Measurements from ENCODE around the gene SH3GL3. TPM values are rescaled to one million over a fixed set of nuclear protein-coding genes. Genes with fewer than 3 reads are reported as not detected.
A peak's percentile ranks its signal among the peaks of the same experiment; 100 is the strongest.

SH3GL3 gene, protein sequence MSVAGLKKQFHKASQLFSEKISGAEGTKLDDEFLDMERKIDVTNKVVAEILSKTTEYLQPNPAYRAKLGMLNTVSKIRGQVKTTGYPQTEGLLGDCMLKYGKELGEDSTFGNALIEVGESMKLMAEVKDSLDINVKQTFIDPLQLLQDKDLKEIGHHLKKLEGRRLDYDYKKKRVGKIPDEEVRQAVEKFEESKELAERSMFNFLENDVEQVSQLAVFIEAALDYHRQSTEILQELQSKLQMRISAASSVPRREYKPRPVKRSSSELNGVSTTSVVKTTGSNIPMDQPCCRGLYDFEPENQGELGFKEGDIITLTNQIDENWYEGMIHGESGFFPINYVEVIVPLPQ
- polyA plus RNA-seq (2013, experiment 1 of 2; ENCODE audit: insufficient read length), result 2.3 TPM
- polyA plus RNA-seq (2013, experiment 2 of 2; ENCODE audit: insufficient read length), result 2.9 TPM

- peak; percentile 80 for DNase-seq
These were observed at the start of gene SH3GL3 for GRCh38 chr15:83446904-83447709. TSS of gene SH3GL3 (plus strand) at chr15:83447341. CDS start at chr15:83447534, 193 bp downstream.

- peak; percentile 54 for DNase-seq
These were observed 48.5 kb upstream of the SH3GL3 start for GRCh38 chr15:83398626-83399025.

DNA sequence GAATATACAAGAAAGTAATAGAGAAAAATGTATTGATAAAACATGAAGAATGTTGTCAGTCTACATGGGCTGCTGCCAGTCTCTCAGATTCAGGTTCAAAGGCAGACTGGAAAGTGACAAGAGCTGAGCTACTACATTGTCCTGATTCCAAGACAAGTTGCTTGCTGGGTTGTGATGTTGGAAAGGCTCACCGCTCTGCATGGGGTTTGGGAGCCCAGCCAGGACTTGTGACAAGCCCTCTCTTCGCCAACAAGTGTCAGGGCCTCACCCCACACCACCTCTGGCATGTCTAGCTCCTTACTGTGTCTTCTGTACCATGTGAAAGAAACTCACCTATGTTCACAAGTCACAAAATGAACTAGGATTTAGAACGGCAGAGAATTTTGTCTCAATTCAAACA lies 43.0 kb upstream of the SH3GL3 start:
- no peak for DNase-seq

DNA sequence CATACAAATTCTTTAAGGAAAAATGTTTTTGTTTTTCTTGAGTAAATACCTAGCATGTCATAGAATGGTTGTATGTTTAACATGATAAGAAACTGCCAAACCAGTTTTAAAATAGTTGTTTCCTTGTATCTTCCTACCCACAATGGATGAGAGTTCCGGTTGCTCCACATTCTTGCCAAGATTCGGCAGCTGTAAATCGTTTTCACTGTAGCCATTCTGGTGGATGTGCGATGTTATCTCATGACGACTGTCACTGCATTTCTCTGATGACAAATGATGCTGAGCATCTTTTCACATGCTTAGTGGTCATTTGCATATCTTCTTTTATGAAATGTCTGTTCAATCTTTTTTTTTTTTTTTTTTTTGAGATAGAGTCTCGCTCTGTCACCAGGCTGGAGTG lies 36.6 kb upstream of the SH3GL3 start:
- no peak for DNase-seq

GRCh38 chr15:83413054-83413719 lies 34.0 kb upstream of the SH3GL3 start:
- DNase-seq, result no peak

DNA sequence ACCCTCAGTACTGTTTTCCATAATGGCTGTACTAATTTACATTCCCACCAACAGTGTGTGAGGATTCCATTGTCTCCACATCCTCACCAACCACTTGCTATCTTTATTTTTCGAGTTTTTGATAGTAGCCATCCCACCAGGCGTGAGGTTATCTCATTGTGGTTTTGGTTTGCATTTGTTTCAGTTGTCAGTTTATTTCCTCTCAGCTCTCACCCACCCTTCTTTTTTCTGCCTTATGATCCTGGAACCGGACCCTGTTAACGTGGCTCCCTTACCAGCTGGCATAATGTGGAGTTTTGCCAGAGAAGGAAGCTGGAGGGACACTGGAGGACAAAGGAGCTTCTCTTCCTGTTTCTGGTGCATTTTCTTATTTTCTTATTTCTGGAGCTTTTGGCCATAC lies 25.1 kb upstream of the SH3GL3 start:
- DNase-seq, result no peak

DNA sequence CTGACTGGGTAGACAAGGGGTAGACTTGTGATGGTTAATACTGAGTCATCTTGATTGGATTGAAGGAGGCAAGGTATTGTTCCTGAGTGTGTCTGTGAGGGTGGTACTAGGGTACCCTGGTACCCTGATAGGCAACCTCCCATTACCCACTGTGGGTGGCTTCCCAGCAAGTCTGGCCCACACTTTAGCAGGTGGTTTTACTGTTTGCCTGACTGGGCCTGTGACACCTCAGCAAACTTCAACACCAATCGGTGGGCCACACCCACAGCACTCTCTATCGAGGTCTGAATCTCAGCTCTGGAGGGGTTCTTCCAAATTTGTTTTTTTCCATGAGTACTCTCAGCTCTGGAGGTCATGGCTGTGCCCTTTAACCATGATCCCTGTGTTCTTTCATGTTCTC lies 24.6 kb upstream of the SH3GL3 start:
- no peak for DNase-seq

- DNase-seq, result no peak
These were observed 23.0 kb upstream of the SH3GL3 start for GRCh38 chr15:83424101-83424500.

GRCh38 chr15:83430441-83430840 lies 16.7 kb upstream of the SH3GL3 start:
- peak; percentile 65 for DNase-seq

DNA sequence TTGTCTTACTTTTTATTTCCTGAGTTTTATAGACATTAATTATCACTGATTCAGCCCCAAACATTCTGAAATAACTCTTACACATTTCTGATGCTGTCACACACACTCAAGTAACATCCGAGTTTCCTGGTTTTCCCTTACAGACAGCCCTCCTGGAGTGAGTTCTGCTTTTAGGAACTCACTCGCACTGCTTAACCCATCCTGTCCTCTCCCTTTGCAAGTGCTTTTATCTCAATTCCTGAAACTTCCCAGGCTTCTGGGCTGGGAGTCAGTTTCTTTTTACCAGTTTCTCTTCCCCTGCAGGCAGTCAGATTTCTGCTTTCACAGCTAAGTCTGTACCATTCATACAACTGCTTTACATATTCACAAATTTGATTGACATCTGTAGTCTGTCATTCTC lies 15.6 kb upstream of the SH3GL3 start:
- no peak for DNase-seq

GRCh38 chr15:83435202-83435601 lies 11.9 kb upstream of the SH3GL3 start:
- DNase-seq, result no peak

- DNase-seq, result no peak
These were observed 11.4 kb upstream of the SH3GL3 start for GRCh38 chr15:83435782-83436181.

DNA sequence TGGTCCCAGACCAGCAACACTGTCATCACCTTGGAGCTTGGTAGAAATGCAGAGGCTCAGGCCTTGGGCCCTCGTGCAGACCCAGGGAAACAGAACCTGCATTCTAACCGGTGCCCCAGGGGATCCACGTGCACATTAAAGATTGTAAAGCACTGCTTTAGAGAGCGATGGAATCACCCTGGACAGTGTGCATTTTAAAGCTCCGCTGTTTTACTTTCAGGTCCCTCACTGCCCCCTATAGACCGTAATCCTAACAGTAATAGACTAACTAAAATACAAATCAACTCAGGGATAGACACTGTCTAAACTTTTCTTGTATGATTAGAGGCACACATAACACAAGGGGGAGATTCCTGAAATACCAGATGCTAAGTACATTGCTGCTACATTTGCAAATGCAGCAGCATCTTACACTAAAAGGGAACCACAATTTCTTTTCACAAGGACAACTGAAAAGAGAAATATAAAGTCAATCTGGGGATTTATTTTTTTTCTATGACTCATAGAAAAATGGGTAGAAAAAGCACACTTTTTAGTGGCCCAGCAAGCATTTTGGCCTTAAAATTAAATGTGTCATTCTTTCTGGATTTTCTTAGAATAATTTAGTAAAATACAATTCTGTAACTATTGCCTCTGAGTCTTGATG lies 10.5 kb upstream of the SH3GL3 start:
- DNase-seq, result peak; percentile 74

- DNase-seq, result peak; percentile 62
These were observed 3.9 kb upstream of the SH3GL3 start for GRCh38 chr15:83443076-83443847.

DNA sequence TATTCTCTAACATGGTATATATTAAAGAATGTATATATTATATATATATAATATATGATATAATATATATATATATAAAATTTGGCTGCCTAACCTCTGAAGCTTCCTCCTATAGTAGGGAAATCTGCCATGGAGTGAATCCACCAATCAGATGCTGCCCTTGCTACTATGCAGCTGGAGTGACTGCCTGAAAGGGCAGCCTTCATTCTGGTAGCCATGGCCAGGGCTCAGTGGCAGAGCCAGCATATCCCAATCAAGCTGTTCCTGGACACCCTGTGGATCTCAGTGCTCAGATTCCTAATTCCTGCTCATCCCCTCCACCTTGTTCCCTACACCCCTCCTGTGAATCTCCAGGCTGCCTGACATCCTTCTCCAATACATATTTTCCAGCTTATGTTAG lies 2.2 kb upstream of the SH3GL3 start:
- no peak for DNase-seq

- no peak for DNase-seq
These were observed 1.5 kb upstream of the SH3GL3 start for GRCh38 chr15:83445643-83446042.

- DNase-seq, result no peak
These were observed 724 bp upstream of the SH3GL3 start for GRCh38 chr15:83446417-83446816.

GRCh38 chr15:83449250-83449671 lies 2.1 kb downstream of the SH3GL3 start:
- no peak for DNase-seq

DNA sequence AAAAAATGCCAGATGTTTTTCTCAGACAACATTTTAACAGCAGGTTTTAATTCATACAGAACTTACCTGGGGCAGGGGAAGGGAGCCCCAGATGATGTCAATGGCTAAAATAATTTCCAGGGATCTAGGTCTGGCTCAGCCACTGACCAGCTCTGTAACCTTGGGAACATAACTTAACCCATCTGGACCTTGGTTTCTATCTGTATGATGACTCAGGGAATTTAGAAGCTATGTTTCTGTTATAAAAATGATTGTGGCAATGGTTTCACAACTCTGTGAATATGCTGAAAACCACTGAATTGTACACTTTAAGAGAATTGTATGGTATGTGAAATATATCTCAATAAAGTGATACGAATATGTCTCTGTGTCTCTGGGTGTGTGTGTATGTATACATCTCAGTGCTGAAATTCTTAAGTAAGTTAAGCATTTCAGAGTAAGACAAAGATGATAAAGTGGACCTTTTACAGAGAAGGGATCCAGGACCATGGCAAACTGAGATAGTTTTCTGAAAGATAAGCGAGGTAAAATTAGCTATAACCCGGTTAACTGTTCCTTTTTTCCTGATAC lies 2.9 kb downstream of the SH3GL3 start:
- DNase-seq, result peak; percentile 63

DNA sequence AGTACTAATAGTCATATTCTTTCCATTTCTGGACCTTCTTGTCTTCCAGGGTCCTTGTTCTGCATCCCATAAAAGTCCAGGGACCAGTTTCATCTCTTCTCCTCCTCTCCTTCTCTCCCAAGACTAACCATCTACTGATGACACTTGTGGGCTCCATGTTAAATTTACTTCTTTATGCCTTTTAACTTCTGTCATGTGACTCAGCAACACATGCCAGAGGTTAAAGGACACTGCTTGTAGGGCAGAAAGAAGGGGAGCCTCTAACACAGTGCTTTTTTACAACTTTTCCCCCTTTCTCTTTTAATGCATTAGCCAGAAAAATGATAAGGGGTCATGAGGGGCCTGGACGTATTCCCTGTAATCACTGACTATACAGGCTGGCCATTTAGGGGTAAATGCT lies 10.0 kb downstream of the SH3GL3 start:
- DNase-seq, result no peak

DNA sequence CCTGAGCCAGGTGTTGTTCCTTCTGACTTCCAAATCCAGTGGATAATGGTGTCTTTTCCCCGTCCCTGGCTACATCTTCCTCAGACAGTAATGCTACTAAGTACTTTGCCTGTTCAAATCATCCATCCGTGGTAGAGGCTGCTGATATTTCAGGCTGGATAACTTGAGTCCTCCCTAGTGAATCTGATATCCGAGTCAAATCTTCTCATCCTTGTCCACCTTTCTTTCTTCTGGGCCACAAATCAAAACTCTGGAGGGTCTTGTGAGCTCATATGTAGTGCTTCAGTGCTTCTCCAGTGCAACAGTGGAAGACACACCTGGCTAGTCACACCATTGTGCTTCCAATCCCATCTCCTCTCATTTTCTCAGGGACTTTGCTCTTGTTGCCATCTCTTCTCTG lies 11.2 kb downstream of the SH3GL3 start:
- DNase-seq, result no peak

- no peak for DNase-seq
These were observed 14.9 kb downstream of the SH3GL3 start for GRCh38 chr15:83462026-83462425.

All from fibroblast of skin of scalp (primary cell).